Activated CD4-positive, alpha-beta T cell treated with anti-CD3 and anti-CD28 coated beads, Interleukin-2, amount 10 ng/mL, durations not matched to agents 24 days and 14 days (primary cell): ENCODE data around the gene CPN1. TPM values are rescaled to one million over a fixed set of nuclear protein-coding genes. Genes with fewer than 3 reads are reported as not detected.
"Not testable (repeated sequence)": the region's sequence is repeated elsewhere in the genome, so short reads cannot be mapped to it uniquely, and the experiment has no call there.

Experiments
- DNase-seq: peaks from one replicate; pipeline ENCODE4 v3.0.0; 2022
- H3K27ac Mint-ChIP-seq: one replicate; pipeline ENCODE4 v1.8.0; 2022; ENCODE audit warnings: mild to moderate bottlenecking, mixed read lengths
- H3K27me3 Mint-ChIP-seq: one replicate; pipeline ENCODE4 v1.8.0; 2022; ENCODE audit warnings: mixed read lengths
- H3K36me3 Mint-ChIP-seq: one replicate; pipeline ENCODE4 v1.8.0; 2022; ENCODE audit warnings: low read depth, mild to moderate bottlenecking, mixed read lengths
- H3K4me1 Mint-ChIP-seq: one replicate; pipeline ENCODE4 v1.8.0; 2021; ENCODE audit warnings: mixed read lengths
- H3K4me3 Mint-ChIP-seq: one replicate; pipeline ENCODE4 v1.8.0; 2022; ENCODE audit warnings: mild to moderate bottlenecking, moderate library complexity, mixed read lengths
- H3K9me3 Mint-ChIP-seq: one replicate; pipeline ENCODE4 v1.8.0; 2021; ENCODE audit warnings: mixed read lengths
- intact Hi-C: fragments of 100-400 bp; cut with micrococcal nuclease; formaldehyde crosslinking; loops from one replicate; pipeline ENCODE4 v1.15.1; 2023
- total RNA-seq: library from RNA; stranded (reverse); gene quantifications from 2 replicates; pipeline ENCODE4 v1.2.3, GENCODE V29; 2022

The CPN1 gene
- total RNA-seq, 1 donor from 2014 or later: not detected

GRCh38 chr10:100103581-100103980, 21.9 kb upstream of the CPN1 start:
- Mint-ChIP-seq H3K36me3 (no peaks in the 10 kb centered on the region), H3K4me3 (no peak overlapping the region)

GRCh38 chr10:100101192-100102076, 19.8 kb upstream of the CPN1 start:
- H3K4me3 Mint-ChIP-seq: no peak overlapping the region
- H3K36me3 Mint-ChIP-seq: no peaks in the 10 kb centered on the region
- no peak overlapping the region for H3K27ac Mint-ChIP-seq
- H3K27me3 Mint-ChIP-seq: peaks cover 43% of the 10 kb centered on the region
- no peak for DNase-seq
- intact Hi-C loops: no loop called here
- no peaks in the 10 kb centered on the region for H3K4me1 Mint-ChIP-seq
- peaks cover 6% of the 10 kb centered on the region for H3K9me3 Mint-ChIP-seq

More at GRCh38 chr10:100103581-100103980, 21.9 kb upstream of the CPN1 start:
- Mint-ChIP-seq H3K4me1 (no peaks in the 10 kb centered on the region), H3K27ac (no peak overlapping the region), H3K27me3 (peaks cover 34% of the 10 kb centered on the region), H3K9me3 (peaks cover 6% of the 10 kb centered on the region)
- intact Hi-C loops: no loop called here
- no peak for DNase-seq

- DNase-seq: no peak
- Mint-ChIP-seq H3K4me1 (no peaks in the 10 kb centered on the region), H3K4me3 (no peak overlapping the region), H3K27ac (no peak overlapping the region), H3K36me3 (no peaks in the 10 kb centered on the region), H3K27me3 (peaks cover 43% of the 10 kb centered on the region), H3K9me3 (peaks cover 6% of the 10 kb centered on the region)
- intact Hi-C loops: no loop called here
Measured at GRCh38 chr10:100100651-100101184, 19.0 kb upstream of the CPN1 start.

GRCh38 chr10:100089241-100089640, 7.6 kb upstream of the CPN1 start:
- H3K27me3 Mint-ChIP-seq: peaks cover 29% of the 10 kb centered on the region
- no peaks in the 10 kb centered on the region for H3K4me1 Mint-ChIP-seq
- no peaks in the 10 kb centered on the region for H3K36me3 Mint-ChIP-seq
- H3K4me3 Mint-ChIP-seq: no peak overlapping the region
- DNase-seq: no peak
- H3K27ac Mint-ChIP-seq: no peak overlapping the region
- H3K9me3 Mint-ChIP-seq: no peaks in the 10 kb centered on the region
- intact Hi-C loops: no loop called here

- H3K4me3 Mint-ChIP-seq, intact Hi-C loops, H3K4me1 Mint-ChIP-seq, H3K9me3 Mint-ChIP-seq, DNase-seq, H3K36me3 Mint-ChIP-seq, H3K27ac Mint-ChIP-seq: not testable (repeated sequence)
- peaks cover 39% of the 10 kb centered on the region for H3K27me3 Mint-ChIP-seq
Measured at GRCh38 chr10:100086708-100087107, 5.0 kb upstream of the CPN1 start.

- no peak overlapping the region for H3K27ac Mint-ChIP-seq
- H3K36me3 Mint-ChIP-seq: no peaks in the 10 kb centered on the region
- DNase-seq: no peak
- no peak overlapping the region for H3K4me3 Mint-ChIP-seq
- intact Hi-C loops: no loop called here
- no peaks in the 10 kb centered on the region for H3K9me3 Mint-ChIP-seq
- peaks cover 39% of the 10 kb centered on the region for H3K27me3 Mint-ChIP-seq
- no peaks in the 10 kb centered on the region for H3K4me1 Mint-ChIP-seq
Measured at GRCh38 chr10:100085596-100085995, 3.9 kb upstream of the CPN1 start.

- intact Hi-C loops: no loop called here
- Mint-ChIP-seq H3K4me1 (no peaks in the 10 kb centered on the region), H3K27me3 (peaks cover 39% of the 10 kb centered on the region), H3K27ac (no peak overlapping the region), H3K4me3 (no peak overlapping the region), H3K36me3 (no peaks in the 10 kb centered on the region), H3K9me3 (no peaks in the 10 kb centered on the region)
- DNase-seq: no peak
Measured at GRCh38 chr10:100083623-100084022, 2.0 kb upstream of the CPN1 start.

GRCh38 chr10:100082276-100082675, 607 bp upstream of the CPN1 start:
- H3K4me1 Mint-ChIP-seq, intact Hi-C loops, DNase-seq, H3K36me3 Mint-ChIP-seq, H3K9me3 Mint-ChIP-seq, H3K4me3 Mint-ChIP-seq, H3K27ac Mint-ChIP-seq: not testable (repeated sequence)
- H3K27me3 Mint-ChIP-seq: peaks cover 36% of the 10 kb centered on the region

- Mint-ChIP-seq H3K36me3 (no peaks in the 10 kb centered on the region), H3K9me3 (no peaks in the 10 kb centered on the region), H3K4me1 (no peaks in the 10 kb centered on the region), H3K27ac (no peak overlapping the region), H3K4me3 (no peak overlapping the region), H3K27me3 (peaks cover 23% of the 10 kb centered on the region)
- DNase-seq: no peak
- intact Hi-C loops: no loop called here
Measured at GRCh38 chr10:100076750-100077149, 4.9 kb downstream of the CPN1 start.

GRCh38 chr10:100075426-100076220, 6.0 kb downstream of the CPN1 start:
- Mint-ChIP-seq H3K4me1 (no peaks in the 10 kb centered on the region), H3K27me3 (peaks cover 23% of the 10 kb centered on the region)

GRCh38 chr10:100072514-100072913, 9.2 kb downstream of the CPN1 start:
- Mint-ChIP-seq H3K4me1 (no peaks in the 10 kb centered on the region), H3K4me3 (no peak overlapping the region), H3K27me3 (peaks cover 10% of the 10 kb centered on the region), H3K9me3 (no peaks in the 10 kb centered on the region), H3K36me3 (no peaks in the 10 kb centered on the region), H3K27ac (no peak overlapping the region)
- DNase-seq: no peak
- intact Hi-C loops: no loop called here

More at GRCh38 chr10:100075426-100076220, 6.0 kb downstream of the CPN1 start:
- Mint-ChIP-seq H3K9me3 (no peaks in the 10 kb centered on the region), H3K27ac (no peak overlapping the region), H3K4me3 (no peak overlapping the region), H3K36me3 (no peaks in the 10 kb centered on the region)
- DNase-seq: no peak
- intact Hi-C loops: no loop called here

GRCh38 chr10:100071529-100071928, 10.1 kb downstream of the CPN1 start:
- Mint-ChIP-seq H3K4me3 (no peak overlapping the region), H3K36me3 (no peaks in the 10 kb centered on the region), H3K4me1 (no peaks in the 10 kb centered on the region), H3K9me3 (no peaks in the 10 kb centered on the region), H3K27me3 (peaks cover 12% of the 10 kb centered on the region), H3K27ac (no peak overlapping the region)
- DNase-seq: no peak
- intact Hi-C loops: no loop called here

- Mint-ChIP-seq H3K4me1 (no peaks in the 10 kb centered on the region), H3K27me3 (peaks cover 19% of the 10 kb centered on the region), H3K4me3 (no peak overlapping the region), H3K27ac (no peak overlapping the region), H3K9me3 (no peaks in the 10 kb centered on the region), H3K36me3 (no peaks in the 10 kb centered on the region)
- intact Hi-C loops: no loop called here
- DNase-seq: no peak
Measured at GRCh38 chr10:100067466-100067865, 14.2 kb downstream of the CPN1 start.

GRCh38 chr10:100065084-100065660, 16.5 kb downstream of the CPN1 start:
- intact Hi-C loops: no loop called here
- no peaks in the 10 kb centered on the region for H3K9me3 Mint-ChIP-seq
- H3K4me3 Mint-ChIP-seq: no peak overlapping the region
- H3K27ac Mint-ChIP-seq: no peak overlapping the region
- no peaks in the 10 kb centered on the region for H3K36me3 Mint-ChIP-seq
- DNase-seq: no peak
- no peaks in the 10 kb centered on the region for H3K4me1 Mint-ChIP-seq
- H3K27me3 Mint-ChIP-seq: peaks cover 16% of the 10 kb centered on the region
